ENCODE results near the gene NEU2.

Gene NEU2

GRCh38 chr2:233056961-233057605 is 24.6 kb downstream of the NEU2 start:
- DNase-seq (ENCODE audit: low read depth), result no peak

GRCh38 chr2:233058717-233059546 is 26.5 kb downstream of the NEU2 start:
- no peak overlapping the region for H3K4me3 ChIP-seq (ENCODE audit: control insufficient read depth, low read depth, low read length)
- TF ChIP-seq CTCF (IDR thresholded peaks at IDR 0.05; ENCODE audit: control insufficient read depth, insufficient read depth, low read depth, low read length, missing control alignments), result no peak

More at GRCh38 chr2:233056961-233057605, 24.6 kb downstream of the NEU2 start:
- TF ChIP-seq CTCF (IDR thresholded peaks at IDR 0.05; ENCODE audit: control insufficient read depth, insufficient read depth, low read depth, low read length, missing control alignments), result no peak
- H3K4me3 ChIP-seq (ENCODE audit: control insufficient read depth, low read depth, low read length), result no peak overlapping the region

GRCh38 chr2:233059547-233059796 is 27.0 kb downstream of the NEU2 start:
- no peak overlapping the region for H3K4me3 ChIP-seq (ENCODE audit: control insufficient read depth, low read depth, low read length)
- no peak for TF ChIP-seq CTCF (IDR thresholded peaks at IDR 0.05; ENCODE audit: control insufficient read depth, insufficient read depth, low read depth, low read length, missing control alignments)
- no peak for DNase-seq (ENCODE audit: low read depth)

More at GRCh38 chr2:233058717-233059546, 26.5 kb downstream of the NEU2 start:
- no peak for DNase-seq (ENCODE audit: low read depth)

DNA sequence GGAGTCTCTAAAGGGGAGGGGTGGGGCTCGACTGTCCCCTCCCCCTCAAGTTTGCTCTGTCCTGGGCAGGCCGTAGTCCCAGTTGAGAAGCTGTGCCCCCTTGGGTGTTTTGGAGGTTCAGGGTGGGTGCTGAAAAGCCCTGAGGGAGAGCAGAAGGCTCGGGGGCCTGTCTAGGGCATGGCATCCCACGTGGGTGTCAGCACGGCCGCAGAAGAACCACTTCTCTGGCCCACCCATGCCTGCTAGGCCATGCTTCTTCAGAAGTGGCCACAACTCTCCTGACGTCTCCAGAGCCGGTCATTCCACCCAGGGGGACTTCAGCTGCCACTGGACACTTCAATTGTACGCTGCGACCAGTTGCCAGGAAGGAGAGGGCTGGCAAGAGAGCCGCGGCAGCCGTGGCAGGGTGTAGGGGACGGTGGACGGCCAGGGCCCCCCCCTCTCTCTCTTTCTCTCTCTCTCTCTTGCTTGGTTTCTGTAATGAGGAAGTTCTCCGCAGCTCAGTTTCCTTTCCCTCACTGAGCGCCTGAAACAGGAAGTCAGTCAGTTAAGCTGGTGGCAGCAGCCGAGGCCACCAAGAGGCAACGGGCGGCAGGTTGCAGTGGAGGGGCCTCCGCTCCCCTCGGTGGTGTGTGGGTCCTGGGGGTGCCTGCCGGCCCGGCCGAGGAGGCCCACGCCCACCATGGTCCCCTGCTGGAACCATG is 27.5 kb downstream of the NEU2 start, which contains the start of gene INPP5D:
INPP5D (plus strand) TSS at position 546 of the 704 bp plus-strand sequence; CDS start at position 683, 137 bp downstream.
- no peak for TF ChIP-seq CTCF (IDR thresholded peaks at IDR 0.05; ENCODE audit: control insufficient read depth, insufficient read depth, low read depth, low read length, missing control alignments)
- no peak for DNase-seq (ENCODE audit: low read depth)
- no peak within 1 kb of the TSS for H3K4me3 ChIP-seq (ENCODE audit: control insufficient read depth, low read depth, low read length)

DNA sequence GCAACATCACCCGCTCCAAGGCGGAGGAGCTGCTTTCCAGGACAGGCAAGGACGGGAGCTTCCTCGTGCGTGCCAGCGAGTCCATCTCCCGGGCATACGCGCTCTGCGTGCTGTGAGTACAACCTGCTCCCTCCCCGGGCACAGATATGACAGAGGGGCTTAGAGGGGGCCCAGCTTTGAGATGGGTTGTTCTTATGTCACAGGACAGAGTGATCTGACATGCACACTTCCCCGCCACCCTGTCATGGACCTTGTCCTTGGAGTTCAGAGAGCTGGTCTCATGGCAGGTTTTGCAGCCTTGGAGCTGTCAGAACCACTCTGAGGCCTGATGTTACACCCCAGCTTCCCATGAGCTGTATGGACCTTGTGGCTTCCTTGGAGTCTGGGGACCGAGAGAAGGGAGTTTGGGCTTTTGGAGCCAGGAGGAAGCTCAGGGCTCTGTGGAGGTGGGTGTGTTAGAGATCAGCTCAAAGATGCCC is 28.1 kb downstream of the NEU2 start:
- no peak for TF ChIP-seq CTCF (IDR thresholded peaks at IDR 0.05; ENCODE audit: control insufficient read depth, insufficient read depth, low read depth, low read length, missing control alignments)
- no peak overlapping the region for H3K4me3 ChIP-seq (ENCODE audit: control insufficient read depth, low read depth, low read length)
- DNase-seq (ENCODE audit: low read depth), result no peak

DNA sequence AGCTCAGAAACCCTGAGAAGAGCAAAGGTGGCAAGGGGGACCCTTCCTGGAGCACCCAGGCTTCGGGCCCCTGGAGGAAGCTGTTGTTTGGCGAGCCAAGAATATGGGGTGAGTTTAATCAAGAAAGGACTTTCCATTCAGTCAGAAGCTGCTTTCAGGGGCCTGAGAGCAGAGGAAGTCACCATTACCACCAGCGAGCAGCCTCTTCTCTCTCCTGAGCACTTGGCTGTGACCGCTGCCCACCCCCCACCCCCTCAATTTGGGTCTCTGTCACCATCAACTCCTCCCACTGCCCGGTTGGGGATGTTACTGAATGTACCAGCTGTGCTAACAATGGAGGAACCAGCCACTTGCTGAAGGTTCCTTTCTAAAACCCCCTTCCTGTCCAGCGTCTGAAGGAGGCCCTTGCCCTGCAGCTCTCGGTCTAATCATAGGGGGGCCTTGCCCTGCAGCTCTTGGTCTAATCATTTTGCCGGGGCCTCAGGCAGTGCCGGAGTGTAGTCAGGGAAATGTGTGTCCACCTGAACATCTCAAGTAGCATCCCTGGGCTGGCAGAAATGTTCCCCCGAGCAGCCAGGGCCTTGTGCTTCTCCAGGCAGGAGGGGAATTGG is 28.6 kb downstream of the NEU2 start:
- DNase-seq (ENCODE audit: low read depth), result no peak
- TF ChIP-seq CTCF (IDR thresholded peaks at IDR 0.05; ENCODE audit: control insufficient read depth, insufficient read depth, low read depth, low read length, missing control alignments), result no peak
- no peak overlapping the region for H3K4me3 ChIP-seq (ENCODE audit: control insufficient read depth, low read depth, low read length)
